Activated CD4-positive, CD25-positive, alpha-beta regulatory T cell (primary cell): ENCODE data around the gene GLRX.

Experiments
- DNase-seq, 4 experiments: peaks; one replicate each; lab custom pipeline; 2025; lab: John Stamatoyannopoulos, UW

The GLRX gene

GRCh38 chr5:95822542-95823181 is at the start of gene GLRX:
GLRX (minus strand) TSS chr5:95822726; CDS start chr5:95822662, 64 bp downstream.
- DNase-seq, result peak; percentile 6 to 12 (median 8)

DNA sequence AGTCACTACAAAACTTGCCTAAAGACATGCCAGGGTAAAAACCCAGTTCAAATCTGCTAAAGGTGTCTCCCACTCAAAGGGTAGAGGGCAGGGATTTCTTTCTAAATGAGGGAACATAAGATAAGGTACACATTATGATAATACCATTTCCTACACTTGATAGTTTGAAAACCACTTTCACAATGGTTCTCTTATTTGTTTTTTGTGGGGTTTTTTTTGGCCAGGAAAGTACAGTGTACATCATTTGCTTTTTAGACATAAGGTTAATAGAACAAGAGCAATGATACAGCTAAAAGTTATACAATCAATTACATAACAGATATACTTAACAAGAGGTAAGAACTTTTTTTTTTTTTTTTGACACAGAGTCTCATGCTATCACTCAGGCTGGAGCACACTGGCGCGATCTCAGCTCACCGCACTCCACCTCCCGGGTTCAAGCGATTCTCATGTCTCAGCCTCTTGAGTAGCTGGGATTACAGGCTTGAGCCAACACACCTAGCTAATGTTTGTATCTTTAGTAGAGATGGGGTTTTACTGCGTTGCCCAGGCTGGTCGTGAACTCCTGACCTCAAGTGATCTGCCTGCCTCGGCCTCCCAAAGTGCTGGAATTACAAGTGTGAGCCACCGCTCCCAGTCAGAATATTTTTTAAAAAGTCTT is 48.8 kb upstream of the GLRX start:
- DNase-seq, result no peak

- DNase-seq, result peak in 1 of 4 experiments; percentile 20
Observed at GRCh38 chr5:95870105-95870672, 47.7 kb upstream of the GLRX start.

DNA sequence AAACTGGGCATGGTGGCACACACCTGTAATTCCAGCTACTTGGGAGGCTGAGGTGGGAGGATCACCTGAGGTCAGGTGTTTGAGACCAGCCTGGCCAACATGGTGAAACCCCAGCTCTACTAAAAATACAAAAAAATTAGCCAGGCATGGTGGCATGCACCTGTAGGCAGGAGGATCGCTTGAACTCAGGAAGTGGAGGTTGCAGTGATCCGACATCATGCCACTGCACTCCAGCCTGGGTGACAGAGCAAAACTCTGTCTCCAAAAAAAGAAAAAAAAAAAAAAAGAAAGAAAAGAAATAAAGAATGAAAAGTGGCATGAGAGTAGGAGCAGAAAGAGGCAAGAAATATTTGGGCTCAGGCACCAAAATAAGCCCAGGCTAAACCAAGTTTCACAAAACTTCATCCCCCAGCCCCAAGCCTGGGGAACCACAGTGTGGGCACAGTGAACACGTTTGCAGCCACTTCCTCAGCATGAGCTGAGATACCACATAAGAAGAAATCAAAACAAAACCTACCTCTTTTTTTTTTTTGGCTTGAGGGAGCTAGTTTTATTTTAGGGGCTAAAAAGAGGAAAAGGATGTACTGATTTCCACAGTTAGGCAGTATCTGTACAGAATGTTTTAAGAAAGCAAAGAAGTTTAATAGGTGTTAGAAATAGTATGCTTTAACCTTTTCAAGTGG is 46.8 kb upstream of the GLRX start:
- DNase-seq, result peak in 1 of 4 experiments; percentile 9

- no peak for DNase-seq
Observed at GRCh38 chr5:95868136-95868535, 45.6 kb upstream of the GLRX start.

DNA sequence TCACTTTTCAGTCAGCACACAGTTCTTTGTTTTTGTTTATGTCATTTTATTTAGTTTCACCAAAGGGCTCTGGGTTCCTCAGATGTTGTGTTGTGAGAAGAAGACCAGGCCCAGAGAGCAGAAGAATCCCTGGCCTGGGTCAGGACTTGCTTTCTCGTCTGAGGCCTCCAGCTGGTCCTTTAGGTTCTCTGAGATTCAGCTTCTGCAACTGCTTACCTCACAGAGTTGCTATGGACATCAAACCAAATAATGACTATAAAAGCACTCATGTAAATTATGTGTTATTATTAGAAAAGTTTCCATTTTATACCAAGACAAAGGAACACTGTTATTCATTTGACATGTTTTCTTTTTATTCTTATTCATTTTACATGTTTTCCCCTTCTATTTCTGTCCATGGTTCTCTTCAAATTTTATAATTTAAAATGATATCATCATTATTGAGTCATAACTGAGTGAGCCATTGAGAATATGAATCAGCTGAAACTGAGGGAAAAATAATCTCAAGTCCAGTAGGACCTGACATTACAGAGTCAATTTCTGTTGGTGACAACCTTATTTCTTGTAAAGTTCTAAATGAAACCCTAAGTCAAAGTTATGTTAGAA is 44.0 kb upstream of the GLRX start:
- no peak for DNase-seq

DNA sequence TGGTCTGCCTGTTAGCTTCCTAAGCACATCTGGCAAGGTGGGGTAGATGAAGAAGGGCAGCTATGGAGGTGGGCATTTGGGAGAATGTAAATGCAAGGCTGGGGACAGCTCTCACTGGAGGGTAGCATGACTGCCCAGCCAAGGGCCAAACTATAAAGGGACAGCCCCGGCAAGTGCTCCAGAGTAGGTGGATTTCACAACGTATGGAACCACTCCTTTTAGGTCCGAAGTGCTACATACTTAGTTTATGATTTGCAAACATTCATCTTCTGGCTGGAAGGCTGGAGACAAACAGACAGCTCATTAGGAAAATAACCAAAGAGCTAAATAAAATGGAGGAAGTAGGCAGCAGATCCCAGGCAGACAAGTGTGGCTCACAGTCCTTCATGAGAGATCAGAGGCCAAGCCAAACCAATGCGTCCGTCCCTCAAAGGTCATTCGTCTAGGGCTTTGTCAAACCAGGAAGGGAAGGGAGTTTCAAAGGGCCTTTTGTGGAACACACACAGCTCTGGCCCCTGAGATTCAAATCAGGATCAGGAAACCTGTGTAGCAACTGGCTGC is 42.5 kb upstream of the GLRX start:
- DNase-seq, result no peak

DNA sequence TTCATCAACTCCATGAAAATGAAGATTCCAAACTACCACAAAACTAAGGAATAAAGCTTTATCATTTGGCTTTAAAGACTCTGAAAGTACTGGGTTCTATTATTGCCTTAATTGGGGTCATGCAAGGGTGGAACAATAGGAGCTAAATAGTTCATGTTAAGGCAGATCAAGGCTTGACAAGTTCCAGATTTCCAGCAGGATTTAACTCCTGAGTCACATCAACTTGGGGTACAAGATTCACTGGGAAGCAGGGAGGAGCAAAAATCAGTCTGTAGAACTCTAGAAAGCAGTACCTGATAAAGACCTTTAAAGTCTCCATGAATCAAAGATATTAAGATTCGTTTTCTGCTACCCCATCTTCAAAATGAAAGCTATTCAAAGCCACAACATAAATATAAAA is 41.9 kb upstream of the GLRX start:
- no peak for DNase-seq

GRCh38 chr5:95863383-95863757 is 40.8 kb upstream of the GLRX start:
- no peak for DNase-seq

DNA sequence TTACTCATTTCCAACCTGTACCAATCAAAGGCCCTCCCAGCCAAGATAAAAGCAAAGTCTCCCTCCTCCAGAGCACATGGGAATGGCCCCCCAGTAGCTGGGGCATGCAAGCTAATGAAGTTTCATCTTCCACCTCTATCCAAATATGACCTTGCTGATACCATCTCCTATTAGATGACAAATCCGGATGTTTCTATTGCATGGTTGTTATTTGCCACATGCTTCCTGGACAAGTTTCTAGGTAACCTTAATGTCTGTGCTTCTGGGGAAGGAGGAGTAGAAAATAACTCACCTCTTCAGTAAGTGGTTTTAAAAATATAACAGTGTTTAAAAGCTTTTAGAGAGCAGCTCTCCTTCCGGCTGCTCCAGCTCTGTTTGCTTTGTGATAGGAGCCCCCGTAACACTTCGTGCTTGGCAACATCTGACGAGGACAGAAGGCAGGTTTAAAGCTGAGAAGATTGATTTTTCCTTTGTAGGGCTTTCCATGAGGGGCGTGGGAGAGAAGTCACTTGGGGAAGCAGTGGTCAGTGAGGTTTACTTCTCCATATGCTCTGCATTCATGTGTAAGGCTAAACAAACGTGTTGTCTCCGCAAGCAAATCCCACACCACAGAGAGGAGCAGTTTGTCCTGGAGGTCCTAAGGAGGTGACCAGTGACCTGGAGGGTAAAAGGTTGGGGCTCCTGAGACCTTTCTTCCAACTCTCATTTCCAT is 40.3 kb upstream of the GLRX start:
- no peak for DNase-seq

- DNase-seq, result no peak
Observed at GRCh38 chr5:95861864-95862561, 39.5 kb upstream of the GLRX start.

DNA sequence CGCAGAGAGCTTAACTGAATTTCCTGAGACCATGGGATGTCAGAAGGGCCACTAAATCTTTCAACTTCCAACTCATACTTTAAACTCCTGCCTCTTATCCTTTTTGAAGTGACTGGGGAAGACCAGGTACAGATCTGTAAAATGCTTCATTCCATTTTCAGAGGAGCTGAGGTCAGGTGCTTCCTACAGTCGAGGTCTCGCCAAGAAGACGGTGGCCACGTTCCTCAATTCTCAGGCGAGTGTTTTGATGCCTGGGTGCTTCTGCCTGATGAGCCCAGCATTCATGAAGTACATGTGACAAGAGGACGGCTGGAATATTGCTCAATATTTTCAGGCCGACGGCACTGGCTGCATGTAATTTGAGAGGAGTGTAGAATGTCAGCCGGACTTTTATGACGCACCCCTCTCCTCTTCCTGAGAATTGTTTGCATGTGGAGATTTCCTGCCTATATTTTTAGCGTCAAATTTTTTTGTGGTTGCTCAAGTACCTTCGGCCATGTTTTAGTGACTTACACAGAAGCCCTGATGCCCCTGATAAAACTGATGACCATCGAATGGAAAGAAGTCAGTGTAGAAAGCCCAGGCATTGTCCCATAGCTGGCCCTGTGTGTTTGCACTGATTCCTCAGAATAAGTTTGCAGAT is 38.8 kb upstream of the GLRX start:
- DNase-seq, result no peak

DNA sequence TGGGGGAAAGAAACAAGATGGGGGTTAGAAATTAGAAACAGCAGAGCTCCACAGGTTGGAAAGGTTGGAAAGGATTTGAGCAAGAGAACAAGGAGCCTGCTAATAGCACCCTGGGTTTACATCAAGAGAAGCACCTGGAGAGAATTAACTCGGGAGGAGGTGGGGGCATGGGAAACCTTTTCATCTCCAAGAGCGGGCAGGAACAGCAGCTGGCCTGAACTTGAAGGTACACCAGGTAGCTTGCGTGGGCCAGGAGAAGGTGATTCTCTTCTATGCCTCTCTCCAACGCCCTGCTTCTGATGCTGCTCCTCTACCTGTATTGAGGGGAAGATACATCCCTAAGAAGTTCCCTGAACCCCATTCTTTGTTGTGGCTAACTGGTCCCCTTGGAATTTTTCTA is 37.1 kb upstream of the GLRX start:
- no peak for DNase-seq

DNA sequence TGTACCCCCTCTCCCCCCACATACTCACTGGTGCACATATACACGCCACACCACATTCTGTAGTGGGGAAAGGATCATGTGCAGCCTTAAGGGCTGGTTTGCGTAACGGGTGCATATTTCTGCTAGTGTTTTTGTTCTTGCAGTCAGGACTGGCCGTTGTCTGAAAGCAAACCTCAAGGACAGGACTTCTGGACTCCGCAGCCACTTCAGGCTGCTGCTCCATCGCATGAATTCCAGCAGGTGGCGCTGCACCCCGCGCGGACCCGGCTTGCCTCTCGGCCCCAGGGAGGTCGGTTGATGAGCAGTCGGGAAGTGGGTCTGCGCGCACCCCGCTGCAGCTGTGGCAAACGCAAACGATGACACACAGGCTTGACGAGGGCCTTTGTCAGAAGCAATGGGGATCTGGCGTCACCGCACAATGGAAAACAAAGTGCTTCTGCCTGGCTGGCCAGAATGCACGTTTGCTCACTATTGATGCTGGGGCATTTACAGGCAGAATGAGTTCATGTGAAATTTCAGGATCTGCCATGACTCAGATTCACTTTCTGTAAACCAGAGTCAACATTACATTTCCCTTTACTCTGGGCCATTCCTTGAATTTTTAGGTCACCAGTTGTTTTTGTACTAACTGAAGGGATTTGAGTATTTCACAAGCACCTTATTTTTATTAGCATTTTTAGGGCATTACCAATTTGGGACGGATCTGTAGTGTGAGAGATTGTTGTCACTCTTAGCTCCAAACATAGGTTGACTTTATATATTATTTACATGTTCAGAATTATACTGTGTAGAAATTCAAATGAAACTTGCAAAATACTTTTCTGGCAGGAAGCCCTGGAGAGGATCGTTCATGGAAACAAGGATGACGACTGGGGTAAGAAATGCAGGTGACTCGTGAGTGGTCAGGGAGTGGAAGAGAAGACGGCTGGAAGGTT is 36.4 kb upstream of the GLRX start:
- DNase-seq, result peak; percentile 81 to 90 (median 87)

DNA sequence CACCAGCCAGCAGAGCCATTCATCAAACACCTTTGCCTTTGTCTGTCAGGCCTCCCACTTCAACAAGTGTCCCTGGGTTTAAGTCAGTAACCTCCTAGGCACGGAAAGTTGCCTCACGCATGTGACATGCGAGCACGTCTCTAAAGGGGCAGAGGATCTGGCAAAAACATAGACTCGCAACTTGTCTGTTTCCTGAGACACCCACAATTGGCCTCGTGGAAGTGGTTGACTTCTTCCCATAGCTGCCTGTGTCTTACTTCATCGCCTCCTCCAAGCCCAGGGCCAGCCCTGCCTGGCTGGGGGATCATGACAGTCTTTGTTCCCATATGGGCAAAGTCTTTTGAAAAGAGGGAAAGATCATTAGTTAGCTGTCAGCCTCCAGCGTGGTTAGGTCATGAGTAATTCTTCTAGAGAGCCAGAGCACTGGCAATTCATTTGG is 35.5 kb upstream of the GLRX start:
- no peak for DNase-seq

DNA sequence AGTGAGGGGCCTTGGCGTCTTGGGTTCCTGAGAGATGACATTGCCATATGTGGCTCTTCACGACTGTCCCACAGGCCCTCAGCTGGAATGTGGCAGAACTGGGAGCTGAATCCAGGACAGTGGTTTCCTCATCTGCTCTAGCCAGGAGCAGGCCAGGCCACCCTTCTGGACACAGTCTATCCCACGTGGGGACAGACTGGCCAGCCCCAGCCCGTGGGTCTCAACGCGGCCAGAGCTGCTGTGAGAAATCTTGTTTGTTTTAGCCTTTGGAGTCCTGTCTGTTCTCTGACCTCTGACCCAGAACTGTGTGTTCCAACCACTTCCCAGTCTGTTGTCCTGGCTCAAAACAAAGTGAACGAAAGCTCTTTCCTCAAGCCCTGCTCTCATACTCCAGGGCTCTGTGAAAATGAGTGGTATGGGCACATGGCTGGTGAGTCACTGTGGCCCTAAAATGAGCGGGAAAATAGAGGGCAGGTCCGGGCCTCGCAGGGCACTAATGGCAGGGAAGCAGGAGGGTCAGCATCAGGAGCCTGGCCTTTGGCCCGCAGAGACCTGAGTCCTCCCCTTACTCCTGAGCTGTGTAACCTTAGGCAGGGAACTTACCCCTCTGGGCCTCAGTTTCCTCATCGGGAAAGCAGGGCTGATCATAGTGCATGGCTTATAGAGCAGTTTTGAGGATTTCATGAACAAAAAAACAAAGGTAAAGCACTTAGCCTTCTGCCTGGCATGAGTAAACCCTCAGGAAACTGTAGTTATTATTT is 34.8 kb upstream of the GLRX start:
- DNase-seq, result no peak

GRCh38 chr5:95856501-95856981 is 34.0 kb upstream of the GLRX start:
- no peak for DNase-seq

GRCh38 chr5:95853490-95853889 is 31.0 kb upstream of the GLRX start:
- no peak for DNase-seq
